Omental fat pad (tissue), 4 donors: ENCODE measurements around the gene SPTBN1. TPM values are rescaled to one million over a fixed set of nuclear protein-coding genes. Genes with fewer than 3 reads are reported as not detected.

ENCODE experiments used
- ATAC-seq: fragments of 150-250 bp; one replicate; pipeline ENCODE4 v1.9.1; 2016; ENCODE audit warnings: mild to moderate bottlenecking, moderate library complexity; ENCODE audit not compliant: low FRiP score
- DNase-seq: peaks from one replicate; pipeline ENCODE4 v3.0.0-alpha.2; 2019; ENCODE audit warnings: low spot score
- CTCF ChIP-seq, 3 donors: fragments of 450-650 bp; IDR thresholded peaks; one replicate each; pipeline ENCODE4 v1.5.1; 2016 to 2017; ENCODE audit warnings: antibody characterized with exemption in 3 of 3, mild to moderate bottlenecking in 3 of 3, moderate library complexity in 2 of 3
- total RNA-seq, 4 donors: library from RNA; depleted of rRNA; stranded (reverse); fragments of >200 nt; gene quantifications; one replicate each; pipeline ENCODE4 v1.1.0, GENCODE V29; 2016

SPTBN1 gene
- total RNA-seq, 4 donors from 2014 or later, result 681 to 1,046 (median 964) TPM

- no peak for TF ChIP-seq CTCF (IDR thresholded peaks at IDR 0.05)
- ATAC-seq (no peak), DNase-seq (no peak)
Measured at GRCh38 chr2:54587171-54588016, 131.3 kb downstream of the SPTBN1 start.

GRCh38 chr2:54588244-54588899 lies 132.2 kb downstream of the SPTBN1 start:
- DNase-seq, result no peak
- TF ChIP-seq CTCF (IDR thresholded peaks at IDR 0.05), result no peak
- no peak for ATAC-seq

GRCh38 chr2:54589038-54589339 lies 132.9 kb downstream of the SPTBN1 start:
- TF ChIP-seq CTCF (IDR thresholded peaks at IDR 0.05), result no peak
- DNase-seq, result no peak
- ATAC-seq, result no peak

- ATAC-seq (no peak), DNase-seq (no peak)
- no peak for TF ChIP-seq CTCF (IDR thresholded peaks at IDR 0.05)
Measured at GRCh38 chr2:54589340-54590215, 133.5 kb downstream of the SPTBN1 start.

- no peak for TF ChIP-seq CTCF (IDR thresholded peaks at IDR 0.05)
- DNase-seq, result no peak
- no peak for ATAC-seq
Measured at GRCh38 chr2:54590216-54591120, 134.3 kb downstream of the SPTBN1 start.

GRCh38 chr2:54591551-54591950 lies 135.4 kb downstream of the SPTBN1 start:
- no peak for TF ChIP-seq CTCF (IDR thresholded peaks at IDR 0.05)
- DNase-seq (no peak), ATAC-seq (no peak)
